ENCODE data around the gene SGIP1. TPM values are rescaled to one million over a fixed set of nuclear protein-coding genes. Genes with fewer than 3 reads are reported as not detected.

Gene SGIP1
- total and polyA plus RNA-seq, 2 of the 4 experiments (the other 2 are of a cell fraction): 27.1 to 42.7 TPM

DNA sequence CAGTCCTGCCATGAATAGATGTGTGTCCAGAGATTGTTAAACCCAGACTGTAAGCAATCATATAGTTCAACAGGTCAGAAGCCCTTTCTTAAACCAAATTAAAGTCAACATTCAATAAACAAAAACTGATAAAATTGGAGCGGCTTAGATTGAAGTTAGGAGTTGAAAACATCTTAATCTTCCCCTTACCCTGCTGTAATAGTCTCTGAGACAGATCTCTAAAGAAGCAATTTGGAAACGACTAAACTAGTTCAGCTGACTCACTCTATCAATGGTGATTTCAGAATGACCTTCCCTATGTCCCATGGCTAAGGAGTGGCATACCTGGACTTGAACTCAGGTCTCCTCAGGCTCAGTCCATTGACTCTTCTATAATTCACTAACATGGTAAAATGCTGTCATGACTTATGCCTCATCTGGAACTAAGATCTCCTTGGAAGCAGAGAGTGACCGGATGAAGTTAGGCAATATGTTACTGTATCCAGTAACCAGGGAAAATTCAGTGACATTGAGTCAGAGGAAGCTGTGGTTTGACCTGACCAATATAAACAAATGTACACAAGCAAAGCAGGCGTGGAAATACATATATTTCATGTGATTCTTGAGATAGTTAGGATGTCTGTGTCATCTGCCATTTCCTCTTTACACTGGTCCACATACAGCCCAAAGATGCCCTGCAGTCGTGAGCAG is 30.1 kb downstream of the SGIP1 start (continued):
- TF ChIP-seq FOS (IDR thresholded peaks at IDR 0.05; ENCODE audit: low read depth, low read length) (peak; percentile 95), RAD21 (IDR thresholded peaks at IDR 0.05; ENCODE audit: low read length) (peak; percentile 28)

DNA sequence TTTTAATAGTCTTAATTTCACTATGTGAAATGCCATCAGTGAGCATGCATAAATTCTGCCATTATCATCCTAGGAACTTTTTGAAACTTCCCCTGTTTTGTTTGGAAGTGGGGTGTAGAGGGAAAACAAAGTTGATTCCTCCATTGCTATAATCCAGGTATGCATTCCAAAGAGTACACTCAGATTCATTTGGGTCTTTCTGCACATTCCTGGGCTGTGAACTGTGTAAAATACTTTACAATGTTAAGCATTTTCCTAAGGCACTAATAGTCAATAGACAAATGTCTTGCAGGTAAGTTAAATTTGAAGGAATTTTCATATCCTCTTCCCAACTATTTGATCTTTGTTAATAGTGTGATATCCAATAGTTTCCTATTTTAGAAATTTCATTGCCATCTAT is 36.2 kb downstream of the SGIP1 start:
- no peak overlapping the region for H3K4me2 ChIP-seq (ENCODE audit: low read depth, low read length)
- H2AFZ ChIP-seq (replicated peaks; ENCODE audit: low read length, poor library complexity): no peak overlapping the region
- H4K91ac ChIP-seq (ENCODE audit: insufficient read depth, low read depth, low read length): no peak overlapping the region
- no peak overlapping the region for H2AK5ac ChIP-seq (ENCODE audit: low read depth, low read length)
- H2BK20ac ChIP-seq (ENCODE audit: low read depth, low read length): 0 out of 2 replicates have a peak overlapping the region, but pooled peaks have one; percentile 29
- H3K23ac ChIP-seq (ENCODE audit: low read depth, low read length): no peak overlapping the region
- dilution Hi-C loops (cut with HindIII; ENCODE audit: low sequenced_read_pairs, unreplicated experiment) (no loop called here), in situ Hi-C loops (cut with MboI; ENCODE audit: low sequenced_read_pairs) (no loop called here), intact Hi-C loops (cut with micrococcal nuclease) (no loop called here)
- H3K36me3 ChIP-seq (ENCODE audit: control insufficient read depth, insufficient read depth, low read length): peaks cover 7% of the 10 kb centered on the region
- peaks cover 11 to 51% of the 10 kb centered on the region in 2 experiments for H3K79me1 ChIP-seq (ENCODE audit: low read depth in 1 of 2, low read length in 2 of 2)
- ChIA-PET CTCF (no interaction called here), POLR2A (ENCODE audit: unreplicated experiment) (no interaction called here)
- no peak for DNase-seq
- peaks cover 9% of the 10 kb centered on the region; the same call in 1 of the 2 replicates for H3K9me1 ChIP-seq (ENCODE audit: insufficient read depth, low read length)
- H2BK5ac ChIP-seq (ENCODE audit: low read depth, low read length, poor library complexity, severe bottlenecking): peak overlapping the region; percentile 84
- H3K18ac ChIP-seq (ENCODE audit: low read depth, low read length): no peak overlapping the region
- no peak overlapping the region for H3K4ac ChIP-seq (ENCODE audit: low read depth, low read length)
- H3K9me3 ChIP-seq (ENCODE audit: control insufficient read depth, insufficient read depth, low read length): no peaks in the 10 kb centered on the region
- H3K4me3 ChIP-seq (ENCODE audit: insufficient read depth, low read depth, low read length): no peak overlapping the region
- peak; percentile 24; the same call in 1 of the 2 replicates for ATAC-seq (ENCODE audit: low read depth)
- no peaks in the 10 kb centered on the region for H3K27me3 ChIP-seq (ENCODE audit: control insufficient read depth, insufficient read depth, low read length)
- no peak overlapping the region for H2AK9ac ChIP-seq (replicated peaks; ENCODE audit: low read depth, low read length, poor library complexity)
- no peak overlapping the region for H3K9ac ChIP-seq (ENCODE audit: low read depth, low read length)
- H4K5ac ChIP-seq (ENCODE audit: low read depth, low read length): no peak overlapping the region
- H2BK15ac ChIP-seq (ENCODE audit: low read depth, low read length): no peak overlapping the region
- no peak overlapping the region for H3K27ac ChIP-seq (ENCODE audit: insufficient read depth, low read length)
- no peak overlapping the region for H3K14ac ChIP-seq (replicated peaks; ENCODE audit: low read depth, low read length)
- TF ChIP-seq RCOR1 (IDR thresholded peaks at IDR 0.05; ENCODE audit: insufficient replicate concordance, low read length): no peak
- TF ChIP-seq MAZ (IDR thresholded peaks at IDR 0.05; ENCODE audit: borderline replicate concordance, low read depth, low read length): no peak
- no peak for TF ChIP-seq MAFK (IDR thresholded peaks at IDR 0.05; ENCODE audit: low read depth, low read length)
- no peak for TF ChIP-seq BHLHE40 (IDR thresholded peaks at IDR 0.05; ENCODE audit: low read depth, low read length)
- TF ChIP-seq CHD1 (IDR thresholded peaks at IDR 0.05; ENCODE audit: low read depth, low read length): no peak
- TF ChIP-seq CEBPB (IDR thresholded peaks at IDR 0.05; ENCODE audit: low read depth, low read length): no peak
- TF ChIP-seq NFE2L2 (IDR thresholded peaks at IDR 0.05; ENCODE audit: low read depth, low read length): no peak
- TF ChIP-seq RFX5 (IDR thresholded peaks at IDR 0.05; ENCODE audit: low read depth, low read length): no peak
- TF ChIP-seq POLR2A (IDR thresholded peaks at IDR 0.05; ENCODE audit: low read depth, low read length): no peak
- TF ChIP-seq, protein P1, sequence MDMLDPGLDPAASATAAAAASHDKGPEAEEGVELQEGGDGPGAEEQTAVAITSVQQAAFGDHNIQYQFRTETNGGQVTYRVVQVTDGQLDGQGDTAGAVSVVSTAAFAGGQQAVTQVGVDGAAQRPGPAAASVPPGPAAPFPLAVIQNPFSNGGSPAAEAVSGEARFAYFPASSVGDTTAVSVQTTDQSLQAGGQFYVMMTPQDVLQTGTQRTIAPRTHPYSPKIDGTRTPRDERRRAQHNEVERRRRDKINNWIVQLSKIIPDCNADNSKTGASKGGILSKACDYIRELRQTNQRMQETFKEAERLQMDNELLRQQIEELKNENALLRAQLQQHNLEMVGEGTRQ (IDR thresholded peaks at IDR 0.05; ENCODE audit: low read depth, low read length): no peak
- no peak for TF ChIP-seq RAD21 (IDR thresholded peaks at IDR 0.05; ENCODE audit: low read length)
- no peak for TF ChIP-seq ELK1 (IDR thresholded peaks at IDR 0.05; ENCODE audit: borderline replicate concordance, low read depth, low read length)
- no peak for TF ChIP-seq SMC3 (IDR thresholded peaks at IDR 0.05; ENCODE audit: low read depth, low read length)
- H3K56ac ChIP-seq (ENCODE audit: extremely low read depth, insufficient read depth, low read length): no peak overlapping the region
- no peak overlapping the region; a peak in 1 of 4 replicates for H4K8ac ChIP-seq (ENCODE audit: low read depth in 2 of 2, low read length in 2 of 2)
- H4K20me1 ChIP-seq (ENCODE audit: insufficient read depth, low read length): peaks cover 4% of the 10 kb centered on the region; the same call in 1 of the 2 replicates
- no peak overlapping the region for H2BK120ac ChIP-seq (ENCODE audit: low read depth, low read length)
- H3K4me1 ChIP-seq (ENCODE audit: control insufficient read depth, insufficient read depth, low read length): no peaks in the 10 kb centered on the region; the same call in 1 of the 2 replicates
- no TSS peak for BruUV-seq (replicated peaks)

All from IMR-90 (cell line).